GM19239 (cell line): ENCODE measurements around the gene NEDD4L.
"Not testable (repeated sequence)": the region's sequence is repeated elsewhere in the genome, so short reads cannot be mapped to it uniquely, and the experiment has no call there.

Experiments used
- DNase-seq: peaks from one replicate; pipeline ENCODE4 v3.0.0; 2011; ENCODE audit warnings: low spot score; ENCODE audit not compliant: insufficient read length
- FAIRE-seq: peaks from 2 replicates; lab custom pipeline; 2011; peaks lifted over from hg19 to GRCh38; lab: Jason Lieb, UNC

NEDD4L gene

DNA sequence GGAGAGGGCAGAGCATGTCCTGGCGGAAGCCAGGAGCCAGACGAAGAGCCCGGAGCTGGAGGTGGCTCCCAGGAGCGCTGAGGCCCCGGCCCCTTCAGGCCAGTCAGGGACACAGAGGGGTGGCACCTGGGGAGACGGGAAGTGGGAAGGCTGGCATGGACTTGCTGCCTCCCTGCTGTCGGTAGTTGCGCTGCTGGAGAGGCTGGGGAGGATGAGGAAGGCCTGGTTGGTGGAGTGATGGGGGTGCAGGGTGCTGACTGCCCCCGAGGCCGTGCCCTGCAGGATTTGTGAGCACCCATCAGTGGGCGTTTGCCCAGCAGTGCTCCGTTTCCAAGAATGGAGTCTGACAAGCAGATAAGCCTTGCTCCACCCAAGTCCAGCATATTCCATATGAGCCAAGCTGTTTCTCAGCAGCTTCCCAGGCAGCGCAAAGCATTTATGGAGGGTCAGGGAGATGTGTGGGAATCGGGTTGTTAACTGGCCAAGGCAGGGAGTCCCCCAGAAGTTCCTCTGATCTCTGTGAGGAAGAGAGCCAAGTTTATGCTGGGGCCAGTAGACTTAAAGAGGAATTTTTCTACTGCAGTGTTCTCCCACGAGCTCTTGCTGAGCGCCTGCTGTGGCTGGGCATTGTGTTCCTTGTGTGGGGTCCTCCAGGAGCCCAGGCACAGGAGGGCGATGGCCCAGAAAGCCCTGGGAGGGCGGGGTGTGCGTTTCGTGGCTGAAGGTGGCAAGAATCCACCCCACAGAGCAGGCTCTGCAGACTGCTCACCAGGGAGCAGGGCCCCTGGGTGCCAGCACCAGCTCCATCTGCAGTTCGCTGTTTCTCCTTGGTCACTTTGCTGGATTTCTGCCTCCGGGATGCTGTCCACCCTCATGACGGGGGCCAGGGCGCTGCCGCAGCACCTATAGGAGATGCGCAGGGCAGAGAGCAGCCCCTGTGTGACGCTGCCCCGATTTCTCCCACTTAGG, 334.7 kb downstream of the NEDD4L start:
- DNase-seq (no peak), FAIRE-seq (no peak)

DNA sequence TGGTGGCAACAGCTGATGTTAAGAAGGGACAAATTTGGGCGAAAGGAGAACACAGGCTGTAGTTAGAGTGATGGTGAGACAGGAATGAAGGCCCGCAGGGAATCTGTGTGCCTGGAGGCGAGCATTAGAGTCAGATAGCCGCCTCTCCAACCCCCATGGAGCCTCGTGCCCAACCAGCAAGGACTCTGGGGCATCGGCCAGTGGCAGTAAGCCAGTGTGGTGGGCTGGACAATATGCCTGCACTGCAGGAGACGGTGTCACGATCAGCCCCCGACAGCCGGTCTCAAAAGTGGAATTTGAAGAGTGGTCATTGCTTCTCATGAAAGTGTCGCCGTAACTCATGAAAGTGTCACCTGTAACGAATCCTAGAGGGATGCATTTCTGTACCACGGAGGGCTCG, 335.4 kb downstream of the NEDD4L start:
- FAIRE-seq (no peak), DNase-seq (no peak)

DNA sequence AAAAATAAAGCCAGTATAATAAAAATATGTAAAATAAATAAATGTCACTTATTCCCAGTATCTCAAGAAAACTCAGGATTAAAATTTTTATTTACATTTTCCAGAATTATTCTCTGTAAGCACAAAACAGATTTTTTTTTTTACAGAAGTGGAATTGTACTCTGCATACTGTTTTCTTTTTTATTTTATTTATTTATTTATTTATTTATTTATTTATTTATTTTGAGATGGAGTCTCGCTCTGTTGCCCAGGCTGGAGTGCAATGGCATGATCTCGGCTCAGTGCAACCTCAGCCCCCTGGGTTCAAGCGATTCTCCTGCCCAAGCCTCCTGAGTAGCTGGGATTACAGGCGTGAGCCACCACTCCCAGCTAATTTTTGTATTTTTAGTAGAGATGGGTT, 336.1 kb downstream of the NEDD4L start:
- not testable (repeated sequence) for DNase-seq, FAIRE-seq

DNA sequence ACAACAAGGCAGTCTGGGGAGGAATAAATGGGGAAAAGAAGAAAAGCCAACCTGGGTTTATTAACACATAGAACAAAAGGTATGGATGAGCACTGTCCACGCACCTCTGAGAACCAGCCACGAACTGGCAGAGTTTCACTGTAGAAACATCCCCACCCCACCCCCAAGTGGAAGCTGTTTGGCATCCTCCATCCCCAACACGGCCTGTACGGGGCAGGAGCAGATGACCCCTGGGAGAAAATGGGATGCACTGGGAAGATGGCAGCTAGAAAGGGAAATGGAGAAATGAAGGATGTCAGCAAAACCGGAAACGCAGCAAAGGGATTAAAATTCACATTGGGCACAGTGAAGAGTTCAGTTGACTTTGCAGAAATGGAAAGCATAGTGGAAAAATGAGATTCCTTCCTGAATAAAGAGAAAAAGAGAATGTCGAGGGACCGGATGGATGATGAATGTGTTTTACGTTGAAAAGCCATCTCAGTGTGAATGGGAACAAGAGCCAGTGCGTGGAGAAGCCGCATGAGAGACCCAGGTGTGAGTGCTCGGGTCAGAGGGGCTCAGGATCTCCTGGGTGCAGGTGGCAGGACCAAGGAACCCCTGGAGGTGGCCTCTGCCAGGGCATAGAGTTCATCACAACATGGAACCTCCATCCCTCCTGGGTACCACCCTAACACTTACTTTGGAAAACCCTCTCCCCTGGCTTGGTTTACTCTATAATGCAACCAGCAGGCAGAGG, 337.8 kb downstream of the NEDD4L start:
- DNase-seq (no peak), FAIRE-seq (no peak)

DNA sequence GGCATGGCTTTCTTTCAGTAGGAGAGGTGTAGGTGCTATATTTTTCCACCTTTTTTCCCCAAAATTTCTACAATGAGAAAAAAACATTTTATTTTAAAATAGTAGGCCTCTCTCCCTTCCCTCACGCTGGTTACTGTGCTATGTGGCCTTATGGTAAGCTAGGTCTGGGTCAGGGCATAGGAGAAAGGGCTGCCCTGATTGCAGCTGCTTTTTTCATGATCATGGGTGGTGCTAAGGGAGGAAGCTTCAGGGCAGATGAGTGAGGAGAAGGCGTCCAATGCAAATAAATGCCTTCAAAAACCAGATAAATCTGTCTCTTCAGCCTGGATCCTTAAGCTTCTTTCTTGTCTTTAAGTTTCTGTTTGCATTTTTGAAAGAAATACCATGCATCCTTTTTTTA, 338.4 kb downstream of the NEDD4L start:
- DNase-seq: no peak
- FAIRE-seq: no peak

DNA sequence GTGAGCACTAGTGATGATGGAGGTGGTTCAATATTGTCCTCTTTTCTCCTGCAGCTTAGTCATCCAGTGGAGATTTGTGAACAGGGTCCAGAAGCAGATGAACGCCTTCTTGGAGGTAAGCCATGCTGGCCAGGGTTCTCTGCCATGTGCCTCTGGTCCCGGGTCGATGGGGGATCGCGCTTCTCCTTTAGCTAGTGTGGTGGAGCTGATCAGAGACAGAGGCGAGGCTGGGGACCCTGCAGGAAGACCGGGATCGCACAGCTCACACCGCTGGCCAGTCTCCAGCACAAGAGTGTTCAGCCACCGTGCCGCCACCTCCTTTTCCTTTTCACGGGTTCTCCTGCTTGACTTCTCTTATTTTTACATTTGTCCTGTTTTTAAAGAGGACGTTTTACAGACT, 341.4 kb downstream of the NEDD4L start:
- FAIRE-seq: no peak
- DNase-seq: no peak

GRCh38 chr18:58386780-58387179, 342.8 kb downstream of the NEDD4L start:
- DNase-seq (no peak), FAIRE-seq (no peak)

DNA sequence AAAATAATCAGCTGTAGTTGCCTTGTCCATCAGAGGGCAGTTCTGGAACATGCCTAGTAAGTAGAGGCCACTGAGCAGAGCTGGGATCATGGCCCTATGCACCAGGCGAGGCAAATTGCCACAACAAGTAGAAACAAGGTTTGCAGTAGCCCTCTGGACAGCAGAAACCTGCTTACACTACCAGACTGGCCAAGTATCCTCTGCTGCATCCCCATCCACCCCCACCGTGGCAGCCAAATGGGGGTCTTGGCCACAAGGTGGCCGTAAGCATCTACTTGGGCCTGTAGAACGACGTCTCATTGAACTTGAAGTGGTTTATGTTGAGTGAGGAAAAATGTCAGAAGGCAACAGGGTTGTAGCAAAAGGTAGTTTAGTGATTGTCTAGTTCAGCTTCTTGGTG, 343.7 kb downstream of the NEDD4L start:
- FAIRE-seq (no peak), DNase-seq (no peak)

DNA sequence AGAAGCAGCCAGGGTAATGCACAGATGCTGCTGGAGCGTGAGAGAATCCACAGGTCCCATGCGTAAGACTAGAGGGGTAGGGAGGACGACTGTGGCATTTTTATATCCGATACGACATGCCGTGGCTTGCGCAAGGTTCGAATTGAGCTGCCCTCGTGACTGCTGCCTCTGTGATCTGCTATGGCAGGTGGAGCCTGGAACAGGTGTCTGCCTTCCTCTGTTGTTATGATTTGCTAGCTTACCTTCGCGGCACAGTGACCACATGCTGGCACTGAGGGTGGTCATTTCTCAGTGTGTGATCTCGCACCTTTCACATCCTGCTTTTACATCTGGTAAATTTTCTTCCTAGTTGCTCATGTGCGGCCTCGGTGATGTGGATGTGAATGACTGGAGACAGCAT, 344.7 kb downstream of the NEDD4L start:
- no peak for FAIRE-seq
- DNase-seq: no peak

- FAIRE-seq: no peak
Observed at GRCh38 chr18:58389745-58390144, 345.7 kb downstream of the NEDD4L start.

DNA sequence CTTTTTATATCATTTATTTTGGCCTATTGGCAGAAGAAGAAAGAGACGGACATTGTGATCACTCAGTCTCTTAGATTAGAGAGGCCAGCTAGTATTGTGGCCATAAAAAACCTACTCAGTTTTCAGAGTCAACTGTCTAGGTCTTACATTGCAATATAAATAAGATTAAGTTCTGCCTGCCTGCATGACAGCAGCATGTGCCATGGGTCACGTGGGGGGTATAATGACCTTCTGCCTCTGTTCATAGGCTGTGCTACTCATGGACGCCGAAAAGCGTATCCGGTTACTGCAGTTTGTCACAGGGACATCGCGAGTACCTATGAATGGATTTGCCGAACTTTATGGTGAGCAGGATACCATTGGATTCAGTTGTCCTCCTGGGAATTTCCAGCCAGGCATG, 346.4 kb downstream of the NEDD4L start:
- FAIRE-seq (no peak), DNase-seq (no peak)

More at GRCh38 chr18:58389745-58390144, 345.7 kb downstream of the NEDD4L start:
- DNase-seq: no peak

DNA sequence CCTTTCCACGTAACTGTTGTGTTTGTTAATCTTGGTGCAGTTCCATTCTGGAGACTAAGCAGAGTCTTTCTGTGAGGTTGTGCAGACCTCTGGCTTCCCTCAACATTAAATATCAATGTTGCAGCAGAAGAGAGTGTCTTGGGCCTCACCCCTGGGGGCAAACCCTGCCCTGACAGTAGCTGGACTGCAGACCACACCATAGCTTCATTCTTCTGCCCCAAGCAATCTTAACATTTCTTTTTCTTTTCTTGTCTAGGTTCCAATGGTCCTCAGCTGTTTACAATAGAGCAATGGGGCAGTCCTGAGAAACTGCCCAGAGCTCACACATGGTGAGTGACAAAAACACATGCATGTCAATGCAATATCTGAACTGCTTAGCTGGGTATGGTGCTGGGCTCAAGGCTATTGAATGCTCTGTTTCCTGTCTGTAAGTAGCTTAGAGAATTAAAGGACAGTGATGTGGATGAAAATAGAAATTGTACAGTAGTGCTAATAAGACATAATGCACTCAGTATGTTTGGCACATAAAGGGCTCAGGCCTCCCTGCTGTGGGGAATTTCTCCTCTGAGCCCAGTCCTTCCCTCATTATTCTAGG, 347.3 kb downstream of the NEDD4L start:
- FAIRE-seq (no peak), DNase-seq (no peak)

DNA sequence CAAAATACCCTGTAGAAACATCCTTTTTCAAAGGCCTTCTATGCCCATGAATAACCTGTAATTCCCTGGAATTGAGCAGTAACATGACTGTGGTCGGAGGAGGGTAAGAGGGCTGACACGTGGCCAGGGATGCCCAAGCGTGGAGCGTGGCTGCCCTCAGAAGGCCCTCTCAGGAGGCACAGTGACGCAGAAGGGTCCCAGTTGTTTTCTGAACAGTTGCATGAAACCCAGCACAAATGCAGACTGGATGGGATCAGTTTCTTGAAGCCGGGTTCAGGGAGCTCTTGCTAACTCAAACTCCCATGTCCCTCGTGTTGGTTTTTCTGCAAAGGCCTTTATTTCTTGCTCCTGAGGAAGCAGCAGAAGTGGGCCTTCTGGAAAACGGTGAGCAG, 347.9 kb downstream of the NEDD4L start:
- FAIRE-seq (no peak), DNase-seq (no peak)

GRCh38 chr18:58392324-58393000, 348.4 kb downstream of the NEDD4L start:
- FAIRE-seq: no peak
- DNase-seq: no peak

- no peak for DNase-seq
- FAIRE-seq: no peak
Observed at GRCh38 chr18:58393295-58393694, 349.3 kb downstream of the NEDD4L start.

- no peak for FAIRE-seq
- no peak for DNase-seq
Observed at GRCh38 chr18:58394046-58394445, 350.0 kb downstream of the NEDD4L start.

GRCh38 chr18:58394602-58395425, 350.8 kb downstream of the NEDD4L start:
- no peak for FAIRE-seq

GRCh38 chr18:58396144-58396543, 352.1 kb downstream of the NEDD4L start:
- DNase-seq (no peak), FAIRE-seq (no peak)

More at GRCh38 chr18:58394602-58395425, 350.8 kb downstream of the NEDD4L start:
- no peak for DNase-seq

DNA sequence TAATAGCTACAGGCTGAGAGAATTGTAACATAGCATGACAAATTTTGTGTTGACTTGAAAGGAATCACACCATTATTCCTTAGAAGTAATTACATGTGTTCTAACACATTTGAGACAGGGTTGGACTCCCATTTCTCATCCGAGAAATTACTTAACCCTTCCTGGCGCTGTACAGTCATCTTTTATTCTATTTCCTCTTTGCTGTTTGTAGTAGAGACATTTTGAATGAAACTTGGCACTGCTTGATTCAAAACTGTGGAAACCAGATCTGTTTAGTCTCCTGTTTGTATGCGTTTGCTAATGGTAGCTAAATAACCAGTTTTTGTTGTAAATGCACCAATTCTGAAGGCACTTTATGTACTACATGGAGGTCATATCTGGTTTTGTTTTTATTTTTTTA, 352.9 kb downstream of the NEDD4L start:
- FAIRE-seq (no peak), DNase-seq (no peak)
